Progenitor cell of endocrine pancreas (in vitro differentiated cells): ENCODE data around the gene USP48. TPM values are rescaled to one million over a fixed set of nuclear protein-coding genes. Genes with fewer than 3 reads are reported as not detected.
A peak's percentile ranks its signal among the peaks of the same experiment; 100 is the strongest.

Experiments
- DNase-seq: peaks from one replicate; pipeline ENCODE4 v3.0.0; 2021; ENCODE audit warnings: low spot score; ENCODE audit not compliant: unreplicated experiment
- H3K27ac Mint-ChIP-seq: 2 replicates; pipeline ENCODE4 v1.8.0; 2021; ENCODE audit warnings: mild to moderate bottlenecking, moderate library complexity, mixed read lengths
- H3K27me3 Mint-ChIP-seq: 2 replicates; pipeline ENCODE4 v1.8.0; 2021; ENCODE audit warnings: mixed read lengths
- H3K36me3 Mint-ChIP-seq: 2 replicates; pipeline ENCODE4 v1.8.0; 2022; ENCODE audit warnings: mixed read lengths; ENCODE audit not compliant: insufficient read depth
- H3K4me1 Mint-ChIP-seq: 2 replicates; pipeline ENCODE4 v1.8.0; 2021; ENCODE audit warnings: low read depth, mixed read lengths
- H3K4me3 Mint-ChIP-seq: 2 replicates; pipeline ENCODE4 v1.8.0; 2021; ENCODE audit warnings: low read depth, mild to moderate bottlenecking, moderate library complexity, mixed read lengths
- H3K9me3 Mint-ChIP-seq: 2 replicates; pipeline ENCODE4 v1.8.0; 2021; ENCODE audit warnings: low read depth, mixed read lengths
- total RNA-seq: library from RNA; stranded (reverse); gene quantifications from 2 replicates; pipeline ENCODE4 v1.2.1, GENCODE V29; 2021
- TF ChIP-seq, protein P1 (sequence below): fragments of 200-600 bp; sonication (generic); IDR thresholded peaks from one replicate; pipeline ENCODE4 v1.5.0; 2021; ENCODE audit warnings: antibody characterized with exemption, mild to moderate bottlenecking; ENCODE audit not compliant: unreplicated experiment

The USP48 gene
- total RNA-seq, 1 donor from 2014 or later, result 77.3 TPM

DNA sequence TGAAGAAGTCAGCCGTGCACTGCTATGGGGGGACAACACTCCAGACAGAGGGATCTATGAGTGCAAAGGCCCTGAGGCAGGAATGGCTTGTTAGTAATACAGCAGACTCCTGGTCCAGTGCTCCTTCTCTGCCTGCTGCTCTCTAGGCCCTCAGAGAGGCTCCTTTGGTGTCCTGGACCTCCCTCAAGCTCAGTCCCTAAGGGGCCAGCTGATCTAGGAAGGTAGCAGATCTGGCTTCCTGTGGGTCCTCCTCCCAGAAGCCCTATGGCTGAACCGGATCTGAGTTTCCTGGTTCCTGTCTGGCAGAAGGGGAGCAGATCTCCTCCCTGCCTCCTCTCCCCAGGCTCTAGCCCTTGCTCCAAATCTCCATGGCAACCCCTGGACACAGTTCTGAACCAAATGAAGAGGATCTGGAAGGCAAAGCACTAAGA lies 28.9 kb upstream of the USP48 start, which contains the start of gene LDLRAD2:
Gene LDLRAD2 (plus strand): TSS at position 391 of the 431 bp plus-strand sequence. CDS start 187 bp downstream, outside the sequence.
- Mint-ChIP-seq H3K27ac (no peak within 1 kb of the TSS), H3K36me3 (no peaks in the 10 kb centered on the region), H3K4me1 (peaks cover 3% of the 10 kb centered on the region), H3K27me3 (peaks cover 10% of the 10 kb centered on the region), H3K4me3 (peak within 1 kb of the TSS; percentile 27), H3K9me3 (no peaks in the 10 kb centered on the region)
- no peak for DNase-seq
- TF ChIP-seq, protein P1, sequence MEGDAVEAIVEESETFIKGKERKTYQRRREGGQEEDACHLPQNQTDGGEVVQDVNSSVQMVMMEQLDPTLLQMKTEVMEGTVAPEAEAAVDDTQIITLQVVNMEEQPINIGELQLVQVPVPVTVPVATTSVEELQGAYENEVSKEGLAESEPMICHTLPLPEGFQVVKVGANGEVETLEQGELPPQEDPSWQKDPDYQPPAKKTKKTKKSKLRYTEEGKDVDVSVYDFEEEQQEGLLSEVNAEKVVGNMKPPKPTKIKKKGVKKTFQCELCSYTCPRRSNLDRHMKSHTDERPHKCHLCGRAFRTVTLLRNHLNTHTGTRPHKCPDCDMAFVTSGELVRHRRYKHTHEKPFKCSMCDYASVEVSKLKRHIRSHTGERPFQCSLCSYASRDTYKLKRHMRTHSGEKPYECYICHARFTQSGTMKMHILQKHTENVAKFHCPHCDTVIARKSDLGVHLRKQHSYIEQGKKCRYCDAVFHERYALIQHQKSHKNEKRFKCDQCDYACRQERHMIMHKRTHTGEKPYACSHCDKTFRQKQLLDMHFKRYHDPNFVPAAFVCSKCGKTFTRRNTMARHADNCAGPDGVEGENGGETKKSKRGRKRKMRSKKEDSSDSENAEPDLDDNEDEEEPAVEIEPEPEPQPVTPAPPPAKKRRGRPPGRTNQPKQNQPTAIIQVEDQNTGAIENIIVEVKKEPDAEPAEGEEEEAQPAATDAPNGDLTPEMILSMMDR, result no peak

DNA sequence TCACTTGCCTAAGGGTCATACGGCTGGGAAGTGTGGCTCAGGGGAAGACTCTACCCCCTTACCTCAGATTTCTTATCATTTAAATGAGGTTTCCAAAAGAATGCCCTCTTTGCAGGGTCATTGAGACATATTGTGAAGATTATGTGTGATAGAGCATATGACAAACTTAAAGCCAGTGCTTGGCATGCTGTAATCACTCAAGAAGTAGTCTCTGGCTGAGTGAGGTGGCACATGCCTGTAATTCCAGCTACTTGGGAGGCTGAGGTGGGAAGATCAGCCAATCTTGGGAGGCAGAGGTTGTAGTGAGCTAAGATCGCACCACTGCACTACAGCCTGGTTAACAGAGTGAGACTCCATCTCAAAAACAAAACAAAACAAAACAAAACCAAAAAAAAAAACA lies 21.6 kb upstream of the USP48 start:
- Mint-ChIP-seq H3K4me3 (no peak overlapping the region), H3K36me3 (no peaks in the 10 kb centered on the region), H3K4me1 (no peaks in the 10 kb centered on the region), H3K27me3 (no peaks in the 10 kb centered on the region), H3K27ac (no peak overlapping the region), H3K9me3 (no peaks in the 10 kb centered on the region)
- no peak for DNase-seq
- TF ChIP-seq, protein P1, result no peak

DNA sequence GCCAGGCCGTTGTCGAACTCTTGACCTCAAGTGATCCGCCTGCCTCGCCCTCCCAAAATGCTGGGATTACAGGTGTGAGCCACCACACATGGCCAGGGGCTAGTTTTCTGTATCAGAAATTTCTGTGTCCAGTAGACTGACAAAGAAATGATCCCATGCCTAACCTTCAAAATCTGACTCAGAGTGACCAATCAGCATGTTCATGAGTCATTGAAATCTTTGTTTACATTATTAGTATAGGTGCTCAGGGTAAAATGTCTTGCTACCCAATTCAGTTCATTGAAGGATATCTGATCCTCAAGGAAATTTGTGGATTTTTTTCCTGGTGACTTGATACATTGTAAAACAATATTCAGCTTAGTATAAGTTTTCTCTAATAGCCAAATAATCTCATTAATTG lies 18.2 kb upstream of the USP48 start:
- H3K4me1 Mint-ChIP-seq, result no peaks in the 10 kb centered on the region
- no peaks in the 10 kb centered on the region for H3K27me3 Mint-ChIP-seq
- no peak overlapping the region for H3K27ac Mint-ChIP-seq
- TF ChIP-seq, protein P1, result no peak
- no peaks in the 10 kb centered on the region for H3K9me3 Mint-ChIP-seq
- no peak overlapping the region for H3K4me3 Mint-ChIP-seq
- DNase-seq, result no peak
- no peaks in the 10 kb centered on the region for H3K36me3 Mint-ChIP-seq

DNA sequence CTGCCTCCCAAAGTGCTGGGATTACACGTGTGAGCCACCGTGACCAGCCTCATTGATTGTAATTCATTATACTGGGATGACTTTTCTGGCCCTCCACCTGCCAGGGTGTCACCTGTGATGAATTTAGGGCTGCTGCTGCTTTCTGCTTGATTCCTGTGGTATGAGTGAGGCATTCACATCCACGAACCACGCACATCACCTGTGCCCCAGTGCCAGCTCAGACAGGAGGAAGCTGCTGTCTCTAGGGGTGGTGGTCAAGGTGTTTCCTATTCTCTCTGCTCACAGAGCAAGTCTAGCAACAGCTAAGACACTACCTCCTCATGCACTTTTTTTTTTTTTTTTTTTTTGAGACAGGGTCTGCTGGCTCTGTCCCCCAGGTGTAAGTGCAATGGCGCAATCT lies 16.8 kb upstream of the USP48 start:
- TF ChIP-seq, protein P1, result no peak
- Mint-ChIP-seq H3K9me3 (peaks cover 5% of the 10 kb centered on the region), H3K4me1 (no peaks in the 10 kb centered on the region), H3K4me3 (no peak overlapping the region), H3K27ac (peak overlapping the region; percentile 41), H3K27me3 (no peaks in the 10 kb centered on the region), H3K36me3 (no peaks in the 10 kb centered on the region)
- no peak for DNase-seq

DNA sequence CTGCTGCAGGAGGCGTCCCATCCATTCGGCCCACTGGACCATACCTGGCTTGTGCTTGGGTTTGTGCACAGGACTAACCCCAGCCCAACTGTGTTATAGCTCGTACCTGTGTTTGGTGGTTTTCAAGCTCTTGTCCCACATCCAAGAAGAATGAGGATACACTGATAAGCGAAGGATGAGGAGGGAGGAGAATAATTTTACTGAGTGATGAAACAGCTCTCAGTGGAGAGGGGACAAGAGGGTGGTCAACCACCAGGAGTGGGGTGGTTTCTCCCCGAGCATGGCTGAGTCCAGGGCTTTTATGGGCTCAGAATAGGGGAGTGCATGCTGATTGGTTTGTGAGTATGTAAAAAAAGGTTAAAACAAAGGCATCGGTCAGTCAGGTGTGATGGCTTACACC lies 12.1 kb upstream of the USP48 start:
- TF ChIP-seq, protein P1, result no peak
- no peaks in the 10 kb centered on the region for H3K36me3 Mint-ChIP-seq
- H3K4me3 Mint-ChIP-seq, result no peak overlapping the region
- H3K27me3 Mint-ChIP-seq, result no peaks in the 10 kb centered on the region
- H3K4me1 Mint-ChIP-seq, result peaks cover under 1% of the 10 kb centered on the region
- H3K27ac Mint-ChIP-seq, result no peak overlapping the region
- H3K9me3 Mint-ChIP-seq, result peaks cover 6% of the 10 kb centered on the region
- DNase-seq, result no peak
